NCI-H524 treated with DMSO at 0.1 percent for 48 hours (cell line): ENCODE data around the gene ADRA2C.
"Not testable (repeated sequence)": the region's sequence is repeated elsewhere in the genome, so short reads cannot be mapped to it uniquely, and the experiment has no call there.

Source experiments
- DNase-seq: peaks from one replicate; lab custom pipeline; 2025; lab: John Stamatoyannopoulos, UW

Gene ADRA2C

GRCh38 chr4:3813151-3814052, 47.2 kb downstream of the ADRA2C start:
- DNase-seq, result no peak

DNA sequence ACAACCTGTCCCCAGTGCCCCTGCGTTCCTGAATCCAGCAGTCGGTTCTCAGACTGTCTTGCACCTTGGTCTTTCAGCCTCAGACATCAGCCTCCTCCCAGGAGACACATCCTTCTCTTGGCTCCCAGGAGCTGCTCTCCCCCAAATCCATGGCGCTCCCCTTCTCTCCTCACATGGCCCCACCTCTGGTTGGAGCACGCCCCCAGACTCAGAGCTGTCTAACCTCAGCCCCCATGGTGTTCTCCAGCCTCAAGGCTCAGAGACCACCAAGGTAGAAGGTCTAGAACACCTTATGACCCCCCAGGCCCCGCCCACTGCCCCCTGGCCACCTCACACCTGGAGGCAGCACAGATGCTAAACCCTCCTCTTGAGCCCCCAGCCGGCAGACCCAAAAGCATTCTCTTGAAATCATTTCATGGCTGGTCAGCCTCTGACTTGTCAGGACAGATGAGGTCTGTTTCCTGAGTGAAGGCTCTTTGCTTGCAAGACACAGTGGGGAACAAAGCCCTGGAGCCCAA, 47.9 kb downstream of the ADRA2C start:
- no peak for DNase-seq

DNA sequence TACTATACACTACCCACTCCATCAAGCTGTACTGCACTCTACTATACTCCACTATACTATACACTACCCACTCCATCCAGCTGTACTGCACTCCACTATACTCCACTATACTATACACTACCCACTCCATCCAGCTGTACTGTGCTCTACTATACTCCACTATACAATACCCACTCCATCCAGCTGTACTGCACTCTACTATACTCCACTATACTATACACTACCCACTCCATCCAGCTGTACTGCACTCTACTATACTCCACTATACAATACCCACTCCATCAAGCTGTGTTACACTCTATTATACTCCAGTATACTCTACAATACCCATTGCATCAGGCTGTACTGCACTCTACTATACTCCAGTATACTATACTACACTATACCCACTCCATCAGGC, 48.7 kb downstream of the ADRA2C start:
- not testable (repeated sequence) for DNase-seq

GRCh38 chr4:3816256-3816825, 50.2 kb downstream of the ADRA2C start:
- no peak for DNase-seq

- DNase-seq, result no peak
Measured at GRCh38 chr4:3816983-3817960, 51.1 kb downstream of the ADRA2C start.
